ENCODE data around the gene LRRC8E. TPM values are rescaled to one million over a fixed set of nuclear protein-coding genes. Genes with fewer than 3 reads are reported as not detected.

LRRC8E gene
- total and polyA plus RNA-seq, 10 of the 15 experiments (the other 5 are each of a cell fraction or from before 2014, with no cell fraction given) = 0.04 to 0.32 (median 0.25) TPM; not detected in 7

GRCh38 chr19:7908078-7908699, 19.9 kb downstream of the LRRC8E start:
- ChIA-PET RAD21 (ENCODE audit: unreplicated experiment) (no interaction called here), SMC1A (ENCODE audit: uncharacterized antibody, unreplicated experiment) (no interaction called here), CTCF (interaction anchor here (0.8 kb wide), 1 partner anchor 12 kb away, joined by 4 read pairs; the partner anchor contains the start of gene SNAPC2), POLR2A (no interaction called here)
- DNase-seq (ENCODE audit: low read depth, low spot score) (no peak), ATAC-seq (no peak), FAIRE-seq (no peak)
- intact Hi-C loops (cut with micrococcal nuclease; ENCODE audit: unreplicated experiment) = loop anchor here (10.0 kb wide), 1 partner anchor 223 kb away; the partner anchor contains the start of gene TRAPPC5
- H3K79me2 ChIP-seq (ENCODE audit: control insufficient read depth, insufficient read depth, low read length) = peaks cover 30% of the 10 kb centered on the region
- in situ Hi-C loops (cut with MboI) = no loop called here
- no peaks in the 10 kb centered on the region for H3K27me3 ChIP-seq (replicated peaks in 1 of 2; ENCODE audit: control insufficient read depth in 2 of 2, insufficient read depth in 2 of 2, low read length in 1 of 2)
- no peak overlapping the region for H3K4me2 ChIP-seq (ENCODE audit: control insufficient read depth, insufficient read depth)
- H3K4me1 ChIP-seq (ENCODE audit: control insufficient read depth, insufficient read depth, low read length) = peaks cover 8% of the 10 kb centered on the region
- peaks cover 9% of the 10 kb centered on the region; the same call in 1 of the 2 replicates for H4K20me1 ChIP-seq (ENCODE audit: control insufficient read depth, insufficient read depth)
- TF ChIP-seq BRCA1 (IDR thresholded peaks at IDR 0.05; ENCODE audit: low read depth, low read length) = no peak
- TF ChIP-seq POLR2A (IDR thresholded peaks at IDR 0.05; ENCODE audit: low read depth, low read length) = peak; percentile 30; the same call in 1 of the 2 replicates
- no TSS peak for BruUV-seq (replicated peaks)
- H2AFZ ChIP-seq (ENCODE audit: control insufficient read depth, low read depth, low read length) = no peak overlapping the region
- WGBS (ENCODE audit: insufficient coverage, insufficient replicate concordance, low lambda C conversion rate, missing lambda C conversion rate) = 75% methylated on average over 13 of the region's 14 CpGs
- H3K4me3 ChIP-seq = no peak overlapping the region
- H3K27ac ChIP-seq (ENCODE audit: control insufficient read depth, insufficient read depth) = no peak overlapping the region
- peaks cover 0 to 16% of the 10 kb centered on the region in 2 experiments; a peak in 3 of 4 replicates for H3K36me3 ChIP-seq (ENCODE audit: control insufficient read depth in 2 of 2, insufficient read depth in 2 of 2, low read length in 1 of 2)
- no peaks in the 10 kb centered on the region for H3K9me3 ChIP-seq (replicated peaks; ENCODE audit: control insufficient read depth, insufficient read depth, low read length)
- no peak overlapping the region for H3K9ac ChIP-seq (ENCODE audit: control insufficient read depth, insufficient read depth, low read length)

- Histone ChIP-seq H3K4me1 (ENCODE audit: control insufficient read depth, insufficient read depth, low read length) (peaks cover 8% of the 10 kb centered on the region), H3K9ac (ENCODE audit: control insufficient read depth, insufficient read depth, low read length) (no peak overlapping the region), H3K4me3 (no peak overlapping the region), H3K4me2 (ENCODE audit: control insufficient read depth, insufficient read depth) (no peak overlapping the region), H3K79me2 (ENCODE audit: control insufficient read depth, insufficient read depth, low read length) (peaks cover 29% of the 10 kb centered on the region), H3K27ac (ENCODE audit: control insufficient read depth, insufficient read depth) (no peak overlapping the region), H3K36me3 (ENCODE audit: control insufficient read depth in 2 of 2, insufficient read depth in 2 of 2, low read length in 1 of 2) (peaks cover 0 to 16% of the 10 kb centered on the region in 2 experiments; a peak in 3 of 4 replicates), H2AFZ (ENCODE audit: control insufficient read depth, low read depth, low read length) (no peak overlapping the region), H3K9me3 (replicated peaks; ENCODE audit: control insufficient read depth, insufficient read depth, low read length) (no peaks in the 10 kb centered on the region), H4K20me1 (ENCODE audit: control insufficient read depth, insufficient read depth) (peaks cover 9% of the 10 kb centered on the region; the same call in 1 of the 2 replicates), H3K27me3 (replicated peaks in 1 of 2; ENCODE audit: control insufficient read depth in 2 of 2, insufficient read depth in 2 of 2, low read length in 1 of 2) (no peaks in the 10 kb centered on the region)
- POLR2A ChIA-PET = no interaction called here
- CTCF ChIA-PET = interaction anchor here (0.8 kb wide), 1 partner anchor 12 kb away, joined by 4 read pairs; the partner anchor contains the start of gene SNAPC2
- intact Hi-C loops (cut with micrococcal nuclease; ENCODE audit: unreplicated experiment) = loop anchor here (10.0 kb wide), 1 partner anchor 224 kb away; the partner anchor contains the start of gene TRAPPC5
- TF ChIP-seq BCL11A (IDR thresholded peaks at IDR 0.05; ENCODE audit: low read depth, low read length) (no peak), NR2C1 (IDR thresholded peaks at IDR 0.05) (no peak), ASH2L (IDR thresholded peaks at IDR 0.05; ENCODE audit: borderline replicate concordance, low read depth) (no peak), SIN3A (IDR thresholded peaks at IDR 0.05; ENCODE audit: low read depth, low read length) (no peak), CEBPB (IDR thresholded peaks at IDR 0.05; ENCODE audit: borderline replicate concordance in 1 of 2, low read depth in 2 of 2, low read length in 2 of 2) (no peak), POLR2A (IDR thresholded peaks at IDR 0.05; ENCODE audit: low read depth, low read length) (no peak), IRF5 (IDR thresholded peaks at IDR 0.05; ENCODE audit: borderline replicate concordance) (no peak), SMARCA5 (IDR thresholded peaks at IDR 0.05) (no peak), TAF1 (IDR thresholded peaks at IDR 0.05; ENCODE audit: borderline replicate concordance, low read depth, low read length) (no peak), JUND (IDR thresholded peaks at IDR 0.05; ENCODE audit: low read depth, low read length) (no peak), TCF12 (IDR thresholded peaks at IDR 0.05; ENCODE audit: low read depth, low read length) (no peak), ZNF207 (IDR thresholded peaks at IDR 0.05; ENCODE audit: borderline replicate concordance) (no peak), SPI1 (IDR thresholded peaks at IDR 0.05; ENCODE audit: borderline replicate concordance, insufficient read depth, low read depth, low read length) (no peak), HDAC2 (IDR thresholded peaks at IDR 0.05) (no peak)
- SMC1A ChIA-PET (ENCODE audit: uncharacterized antibody, unreplicated experiment) = no interaction called here
- no TSS peak for BruUV-seq (replicated peaks)
- WGBS (ENCODE audit: insufficient coverage, insufficient replicate concordance, low lambda C conversion rate, missing lambda C conversion rate) = 96% methylated on average over 17 of the region's 19 CpGs
- FAIRE-seq = no peak
- in situ Hi-C loops (cut with MboI) = no loop called here
- ATAC-seq = no peak
- RAD21 ChIA-PET (ENCODE audit: unreplicated experiment) = no interaction called here
- DNase-seq (ENCODE audit: low read depth, low spot score) = no peak
Measured at GRCh38 chr19:7908742-7909461, 20.6 kb downstream of the LRRC8E start.
